Lung (tissue), 12 donors: ENCODE results near the gene NDUFA13. TPM values are rescaled to one million over a fixed set of nuclear protein-coding genes. Genes with fewer than 3 reads are reported as not detected.

ENCODE experiments used
- ATAC-seq: fragments of 200-7000 bp; cut with Tn5 transposase; one replicate; pipeline ENCODE4 v1.9.1; 2020; ENCODE audit warnings: moderate number of reproducible peaks; ENCODE audit not compliant: insufficient read depth, low FRiP score
- DNase-seq, 3 donors: peaks; one replicate each; pipeline ENCODE4 v3.0.0-alpha.2; 2013 to 2017
- H3K27ac ChIP-seq, 2 donors: one replicate each; pipeline ENCODE4 v1.5.1; 2013; ENCODE audit warnings: mild to moderate bottlenecking in 2 of 2, moderate library complexity in 2 of 2, control low read depth in 1 of 2, inconsistent platforms in 1 of 2, low read depth in 1 of 2, low read length in 1 of 2
- H3K27me3 ChIP-seq, 3 donors: one replicate each; pipeline ENCODE4 v1.5.1; 2013; ENCODE audit warnings: low read length in 2 of 3; ENCODE audit not compliant: control insufficient read depth in 3 of 3, insufficient read depth in 3 of 3
- H3K36me3 ChIP-seq, 4 donors: one replicate each; pipeline ENCODE4 v1.5.1; 2013; ENCODE audit warnings: low read length in 4 of 4, mild to moderate bottlenecking in 1 of 4, moderate library complexity in 1 of 4; ENCODE audit not compliant: control insufficient read depth in 4 of 4, insufficient read depth in 4 of 4
- H3K4me1 ChIP-seq, 5 donors: one replicate each; pipeline ENCODE4 v1.5.1; 2013; ENCODE audit warnings: low read length in 5 of 5, mild to moderate bottlenecking in 2 of 5, moderate library complexity in 1 of 5; ENCODE audit not compliant: control insufficient read depth in 5 of 5, insufficient read depth in 5 of 5
- H3K4me3 ChIP-seq: one replicate; pipeline ENCODE4 v1.5.1; 2013; ENCODE audit warnings: mild to moderate bottlenecking, control low read depth, moderate library complexity
- H3K9ac ChIP-seq, 2 donors: one replicate each; pipeline ENCODE4 v1.5.1; 2013; ENCODE audit warnings: low read length in 2 of 2, control low read depth in 1 of 2; ENCODE audit not compliant: insufficient read depth in 1 of 2
- H3K9me3 ChIP-seq, 4 donors: one replicate each; pipeline ENCODE4 v1.5.1; 2013; ENCODE audit warnings: low read length in 3 of 4, mild to moderate bottlenecking in 1 of 4, moderate library complexity in 1 of 4; ENCODE audit not compliant: control insufficient read depth in 4 of 4, insufficient read depth in 3 of 4
- WGBS, 2 donors: extraction: QIAGEN DNeasy Blood & Tissue Kit; methylation state at CpG; one replicate each; pipeline ENCODE4 v1.1.7; 2013; 5-methylcytosine and 5-hydroxymethylcytosine counted together
- polyA plus RNA-seq, 2 donors: library from polyadenylated mRNA; stranded (reverse); fragments of 200-250 nt; gene quantifications; one replicate each; pipeline ENCODE4 v1.2.1, GENCODE V29; 2013
- total RNA-seq, 2 donors: library from RNA; depleted of rRNA in 1 of 2; stranded (reverse); fragments of >200 nt in 1 of 2; gene quantifications; one replicate each; pipeline ENCODE4 v1.2.1, GENCODE V29; 2014 to 2021
- TF ChIP-seq, protein P1 (sequence below): IDR thresholded peaks from 2 replicates; pipeline ENCODE4 v1.5.1; 2012; ENCODE audit warnings: mild to moderate bottlenecking; ENCODE audit errors: control extremely low read depth, extremely low read depth
- donor health status: control.
- donor health status: control.
- donor health status: Bipolar disorder and iron deficiency.
- donor health status: healthy.
- donor health status: DM: yes; HTN: yes; CAD: no.

Gene NDUFA13
- total and polyA plus RNA-seq, 4 donors: 63.7 to 360 (median 311) TPM

DNA sequence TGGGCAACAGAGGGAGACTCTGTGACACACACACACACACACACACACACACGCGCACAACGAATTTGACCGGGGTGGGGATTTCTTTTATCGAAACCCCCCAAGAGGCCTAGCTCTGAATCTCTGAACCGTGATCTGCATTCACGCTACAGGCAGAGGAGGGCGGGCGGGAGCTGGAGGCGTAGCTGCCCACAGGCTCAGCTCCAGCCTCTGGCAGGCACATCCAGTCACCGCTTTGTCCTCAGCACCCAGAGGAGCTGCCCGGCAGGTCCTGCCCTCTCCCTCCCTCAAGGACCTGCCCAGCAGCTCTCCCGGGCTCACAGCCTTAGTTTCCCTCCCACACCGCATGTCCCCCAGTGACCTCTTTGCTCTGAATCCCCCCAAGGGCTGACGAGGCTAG, 42.0 kb downstream of the NDUFA13 start:
- H3K36me3 ChIP-seq: peaks cover 0 to 6% (median 0%) of the 10 kb centered on the region in 4 donors
- ATAC-seq (no peak), DNase-seq (no peak)
- H3K4me3 ChIP-seq: no peak overlapping the region
- H3K27me3 ChIP-seq: no peaks in the 10 kb centered on the region
- H3K4me1 ChIP-seq: no peaks in the 10 kb centered on the region
- H3K27ac ChIP-seq: no peak overlapping the region
- WGBS, 2 donors: 84 to 87% methylated on average over 15 of the region's 15 CpGs
- H3K9me3 ChIP-seq: no peaks in the 10 kb centered on the region
- no peak overlapping the region for H3K9ac ChIP-seq
- TF ChIP-seq, protein P1, sequence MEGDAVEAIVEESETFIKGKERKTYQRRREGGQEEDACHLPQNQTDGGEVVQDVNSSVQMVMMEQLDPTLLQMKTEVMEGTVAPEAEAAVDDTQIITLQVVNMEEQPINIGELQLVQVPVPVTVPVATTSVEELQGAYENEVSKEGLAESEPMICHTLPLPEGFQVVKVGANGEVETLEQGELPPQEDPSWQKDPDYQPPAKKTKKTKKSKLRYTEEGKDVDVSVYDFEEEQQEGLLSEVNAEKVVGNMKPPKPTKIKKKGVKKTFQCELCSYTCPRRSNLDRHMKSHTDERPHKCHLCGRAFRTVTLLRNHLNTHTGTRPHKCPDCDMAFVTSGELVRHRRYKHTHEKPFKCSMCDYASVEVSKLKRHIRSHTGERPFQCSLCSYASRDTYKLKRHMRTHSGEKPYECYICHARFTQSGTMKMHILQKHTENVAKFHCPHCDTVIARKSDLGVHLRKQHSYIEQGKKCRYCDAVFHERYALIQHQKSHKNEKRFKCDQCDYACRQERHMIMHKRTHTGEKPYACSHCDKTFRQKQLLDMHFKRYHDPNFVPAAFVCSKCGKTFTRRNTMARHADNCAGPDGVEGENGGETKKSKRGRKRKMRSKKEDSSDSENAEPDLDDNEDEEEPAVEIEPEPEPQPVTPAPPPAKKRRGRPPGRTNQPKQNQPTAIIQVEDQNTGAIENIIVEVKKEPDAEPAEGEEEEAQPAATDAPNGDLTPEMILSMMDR: no peak

DNA sequence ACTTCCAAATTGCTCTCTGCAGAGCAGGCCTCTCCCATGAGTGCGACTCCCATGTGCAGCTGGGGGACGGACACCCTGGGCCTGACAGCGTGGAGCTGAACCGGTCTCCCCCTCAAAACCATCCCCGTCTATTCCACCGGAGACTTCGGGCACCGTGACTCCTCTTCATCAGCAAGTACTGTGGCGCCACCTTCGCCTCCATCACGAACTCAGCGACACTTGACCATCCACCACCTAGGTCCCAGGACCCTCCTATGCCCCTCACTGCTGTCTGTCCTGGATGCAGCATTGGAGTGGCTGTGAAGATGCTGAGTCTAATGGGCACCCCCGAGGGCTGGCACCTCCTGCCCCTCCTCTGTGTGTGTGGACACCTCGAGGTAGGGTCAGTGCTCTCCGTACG, 42.6 kb downstream of the NDUFA13 start:
- TF ChIP-seq, protein P1: no peak
- Histone ChIP-seq H3K36me3 (peaks cover 0 to 6% (median 0%) of the 10 kb centered on the region in 4 donors), H3K9me3 (no peaks in the 10 kb centered on the region), H3K27me3 (no peaks in the 10 kb centered on the region), H3K4me1 (no peaks in the 10 kb centered on the region), H3K9ac (no peak overlapping the region), H3K4me3 (no peak overlapping the region), H3K27ac (no peak overlapping the region)
- 96% methylated on average over 16 of the region's 16 CpGs for WGBS, 2 donors
- ATAC-seq: no peak
- no peak for DNase-seq

DNA sequence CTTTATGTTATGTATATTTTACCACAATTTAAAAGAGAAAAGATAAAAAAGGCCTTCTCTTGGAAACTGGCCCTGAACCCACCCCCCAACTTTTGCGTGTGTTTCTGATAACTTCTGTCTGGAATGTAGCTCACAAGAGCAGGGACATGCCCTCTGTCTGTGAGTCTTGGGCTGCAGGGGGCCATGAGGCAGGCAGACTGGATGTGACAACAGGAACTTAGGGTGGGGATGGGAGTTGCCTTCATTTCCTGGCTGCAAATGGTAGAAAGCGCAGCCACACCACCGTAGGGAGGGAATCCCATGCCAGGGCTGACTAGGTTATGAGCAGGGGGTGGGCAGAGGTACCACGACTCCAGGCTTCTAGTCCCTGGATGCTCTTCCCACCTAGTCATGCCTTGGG, 43.9 kb downstream of the NDUFA13 start:
- Histone ChIP-seq H3K27me3 (no peaks in the 10 kb centered on the region), H3K9me3 (no peaks in the 10 kb centered on the region), H3K27ac (no peak overlapping the region), H3K4me3 (no peak overlapping the region), H3K4me1 (no peaks in the 10 kb centered on the region), H3K9ac (no peak overlapping the region), H3K36me3 (peaks cover 0 to 13% (median 0%) of the 10 kb centered on the region in 4 donors)
- TF ChIP-seq, protein P1: no peak
- ATAC-seq: no peak
- WGBS, 2 donors: 38 to 61% methylated on average over 4 of the region's 4 CpGs
- DNase-seq: no peak
